Activated CD8-positive, alpha-beta memory T cell treated with anti-CD3 and anti-CD28 coated beads for 48 hours (primary cell): ENCODE results near the gene PNMA8C.
"Not testable (repeated sequence)": the region's sequence is repeated elsewhere in the genome, so short reads cannot be mapped to it uniquely, and the experiment has no call there.

ENCODE experiments used
- DNase-seq, 3 experiments: peaks; one replicate each; pipeline ENCODE4 v3.0.0-alpha.2; 2020; ENCODE audit warnings: low read depth in 2 of 3, low spot score in 2 of 3

Gene PNMA8C

GRCh38 chr19:46390866-46391265, 37.9 kb downstream of the PNMA8C start:
- no peak for DNase-seq

- no peak for DNase-seq
Observed at GRCh38 chr19:46390121-46390858, 38.4 kb downstream of the PNMA8C start.

GRCh38 chr19:46388311-46389095, 40.2 kb downstream of the PNMA8C start:
- no peak for DNase-seq

- no peak for DNase-seq
Observed at GRCh38 chr19:46387713-46388130, 41.0 kb downstream of the PNMA8C start.

- no peak for DNase-seq
Observed at GRCh38 chr19:46386996-46387712, 41.6 kb downstream of the PNMA8C start.

- no peak for DNase-seq
Observed at GRCh38 chr19:46386151-46386550, 42.6 kb downstream of the PNMA8C start.

GRCh38 chr19:46385636-46386035, 43.1 kb downstream of the PNMA8C start:
- DNase-seq = no peak

GRCh38 chr19:46384396-46384795, 44.3 kb downstream of the PNMA8C start:
- DNase-seq = no peak

GRCh38 chr19:46383846-46384245, 44.9 kb downstream of the PNMA8C start:
- no peak for DNase-seq

- no peak for DNase-seq
Observed at GRCh38 chr19:46383171-46383815, 45.4 kb downstream of the PNMA8C start.

- DNase-seq = no peak
Observed at GRCh38 chr19:46381756-46382345, 46.9 kb downstream of the PNMA8C start.

- DNase-seq = no peak
Observed at GRCh38 chr19:46381346-46381745, 47.4 kb downstream of the PNMA8C start.

- DNase-seq = no peak
Observed at GRCh38 chr19:46380690-46381089, 48.0 kb downstream of the PNMA8C start.

- no peak for DNase-seq
Observed at GRCh38 chr19:46378268-46378667, 50.5 kb downstream of the PNMA8C start.

GRCh38 chr19:46376241-46377153, 52.2 kb downstream of the PNMA8C start:
- no peak for DNase-seq

GRCh38 chr19:46375476-46376067, 53.2 kb downstream of the PNMA8C start:
- not testable (repeated sequence) for DNase-seq
